HCT116 (cell line): Measurements from ENCODE around the gene EPHB2. TPM values are rescaled to one million over a fixed set of nuclear protein-coding genes. Genes with fewer than 3 reads are reported as not detected.

Experiments used
- ATAC-seq: fragments of 200-7000 bp; cut with Tn5 transposase; 2 replicates; pipeline ENCODE4 v1.9.1; 2020; ENCODE audit warnings: mild to moderate bottlenecking, moderate library complexity
- BruUV-seq: library from RNA; stranded (reverse); fragments of 400-500 nt; replicated peaks from 2 replicates; lab custom pipeline; 2021; lab: Mats Ljungman, UMichigan
- CTCF ChIA-PET: fragments of 300-600 bp; sonication (Branson Sonifier 250); formaldehyde crosslinking; loops from one replicate; lab custom pipeline; 2021; ENCODE audit warnings: antibody characterized with exemption; lab: Charles Lee
- POLR2A ChIA-PET: fragments of 300-600, 350-600 bp; sonication (Branson Sonifier 250); formaldehyde crosslinking; loops from one replicate; lab custom pipeline; 2021; ENCODE audit warnings: antibody characterized with exemption; lab: Charles Lee
- RAD21 ChIA-PET, 2 experiments: fragments of 300-600 bp; sonication (Branson Sonifier 250); formaldehyde crosslinking; loops; one replicate each; lab custom pipeline; 2023; ENCODE audit warnings: low total read pairs in 2 of 2; ENCODE audit not compliant: uncharacterized antibody in 2 of 2, unreplicated experiment in 2 of 2, low non-redundant PET in 1 of 2; lab: Charles Lee
- DNase-seq: peaks from one replicate; pipeline ENCODE4 v3.0.0-alpha.2; 2010; ENCODE audit warnings: low read depth, low spot score
- H2AFZ ChIP-seq: fragments of 200-600 bp; shearing (Covaris generic), sonication (generic); 2 replicates; pipeline ENCODE4 v1.6.1; 2017; ENCODE audit warnings: low read depth, mixed run types, mixed read lengths, antibody characterized with exemption, low read length; ENCODE audit not compliant: poor library complexity, severe bottlenecking
- H3K27ac ChIP-seq: 2 replicates; pipeline ENCODE4 v1.5.1; 2012; ENCODE audit warnings: low read depth, low read length
- H3K27me3 ChIP-seq: fragments of 200-600 bp; sonication (generic); 2 replicates; pipeline ENCODE4 v1.6.1; 2016; ENCODE audit warnings: mixed run types, low read length, mixed read lengths; ENCODE audit not compliant: insufficient read depth
- H3K36me3 ChIP-seq, 2 experiments: fragments of 200-500 bp in 1 of 2; fragments of 200-600 bp in 1 of 2; sonication (Bioruptor generic) in 1 of 2; sonication (generic) in 1 of 2; 2 replicates each; pipeline versions ENCODE4 v1.5.1 to v1.6.1; 2014 to 2016; ENCODE audit warnings: low read length in 2 of 2, inconsistent platforms in 1 of 2, mixed read lengths in 1 of 2, mixed run types in 1 of 2; ENCODE audit not compliant: insufficient read depth in 2 of 2, control insufficient read depth in 1 of 2
- H3K4me1 ChIP-seq, 2 experiments: fragments of 200-600 bp in 1 of 2; sonication (generic) in 1 of 2; 2 replicates each; pipeline versions ENCODE4 v1.5.1 to v1.6.1; 2012 to 2017; ENCODE audit warnings: low read length in 2 of 2, inconsistent platforms in 1 of 2, mild to moderate bottlenecking in 1 of 2, mixed read lengths in 1 of 2, mixed run types in 1 of 2, moderate library complexity in 1 of 2; ENCODE audit not compliant: insufficient read depth in 2 of 2, control insufficient read depth in 1 of 2
- H3K4me2 ChIP-seq: fragments of 200-600 bp; sonication (generic); 2 replicates; pipeline ENCODE4 v1.6.1; 2017; ENCODE audit warnings: mixed run types, low read length, mixed read lengths
- H3K4me3 ChIP-seq, 2 experiments: fragments of 200-600 bp in 1 of 2; sonication (generic) in 1 of 2; replicated peaks in 1 of 2; 2 replicates each; pipeline ENCODE4 v1.5.1; 2011 to 2016; ENCODE audit warnings: low read length in 2 of 2, control low read depth in 1 of 2, low read depth in 1 of 2, mild to moderate bottlenecking in 1 of 2, mixed read lengths in 1 of 2, mixed run types in 1 of 2
- H3K79me2 ChIP-seq: fragments of 200-600 bp; sonication (generic); 2 replicates; pipeline ENCODE4 v1.6.1; 2017; ENCODE audit warnings: mild to moderate bottlenecking, mixed run types, low read length, moderate library complexity, mixed read lengths; ENCODE audit not compliant: insufficient read depth
- H3K9ac ChIP-seq: fragments of 200-600 bp; sonication (generic); 2 replicates; pipeline ENCODE4 v1.6.1; 2016; ENCODE audit warnings: low read length, mixed read lengths
- H3K9me2 ChIP-seq: fragments of 200-600 bp; sonication (generic), shearing (Covaris generic); 2 replicates; pipeline ENCODE4 v1.6.1; 2017; ENCODE audit warnings: mixed run types, mild to moderate bottlenecking, moderate library complexity; ENCODE audit not compliant: insufficient read depth
- H3K9me3 ChIP-seq, 2 experiments: fragments of 200-500 bp in 1 of 2; fragments of 200-600 bp in 1 of 2; sonication (Bioruptor generic) in 1 of 2; sonication (generic) in 1 of 2; 2 replicates each; pipeline ENCODE4 v1.6.1; 2014 to 2017; ENCODE audit warnings: low read length in 2 of 2, mixed read lengths in 2 of 2, inconsistent platforms in 1 of 2, low read depth in 1 of 2, mild to moderate bottlenecking in 1 of 2, mixed run types in 1 of 2, moderate library complexity in 1 of 2; ENCODE audit not compliant: control insufficient read depth in 1 of 2, insufficient read depth in 1 of 2
- H4K20me1 ChIP-seq: fragments of 200-600 bp; sonication (generic), shearing (Covaris generic); 2 replicates; pipeline ENCODE4 v1.6.1; 2017; ENCODE audit warnings: mixed run types, mild to moderate bottlenecking, moderate library complexity; ENCODE audit not compliant: insufficient read depth
- FOSL1 ChIP-seq: IDR thresholded peaks from 2 replicates; pipeline ENCODE4 v1.6.1; 2012; ENCODE audit warnings: low read depth
- POLR2AphosphoS5 ChIP-seq: IDR thresholded peaks from 2 replicates; pipeline ENCODE4 v1.6.1; 2011; ENCODE audit warnings: mild to moderate bottlenecking, low read depth, low read length, moderate library complexity
- SIN3A ChIP-seq: IDR thresholded peaks from 2 replicates; pipeline ENCODE4 v1.6.1; 2012; ENCODE audit warnings: low read depth
- YY1 ChIP-seq: IDR thresholded peaks from 2 replicates; pipeline ENCODE4 v1.6.1; 2011; ENCODE audit warnings: low read length, low read depth, moderate library complexity, mild to moderate bottlenecking; ENCODE audit not compliant: insufficient replicate concordance; ENCODE audit errors: extremely low read depth
- ZFX ChIP-seq: fragments of 450-650 bp; IDR thresholded peaks from 2 replicates; pipeline ENCODE4 v1.6.1; 2017
- intact Hi-C: fragments of 100-400 bp; cut with micrococcal nuclease; formaldehyde crosslinking; loops from 2 replicates; pipeline ENCODE4 v1.10.0; 2022
- total RNA-seq: library from RNA; stranded (reverse); gene quantifications from one replicate; pipeline ENCODE4 v1.2.1, GENCODE V29; 2021; ENCODE audit not compliant: unreplicated experiment
- TF ChIP-seq, protein P1 (sequence below): IDR thresholded peaks from 2 replicates; pipeline ENCODE4 v1.6.1; 2012; ENCODE audit warnings: low read depth
- TF ChIP-seq, protein P2 (sequence below), 3 experiments: fragments of 200-600 bp in 1 of 3; sonication (generic) in 1 of 3; IDR thresholded peaks in 2 of 3; conservative IDR thresholded peaks in 1 of 3; 2 replicates each; pipeline ENCODE4 v1.5.1; 2012 to 2017; ENCODE audit warnings: low read depth in 2 of 3, low read length in 2 of 3, antibody characterized with exemption in 1 of 3, borderline replicate concordance in 1 of 3, control low read depth in 1 of 3, mild to moderate bottlenecking in 1 of 3, mixed read lengths in 1 of 3, mixed run types in 1 of 3, moderate library complexity in 1 of 3; ENCODE audit not compliant: insufficient read depth in 1 of 3

The EPHB2 gene
- total RNA-seq, 1 experiment from 2014 or later = 19.5 TPM

DNA sequence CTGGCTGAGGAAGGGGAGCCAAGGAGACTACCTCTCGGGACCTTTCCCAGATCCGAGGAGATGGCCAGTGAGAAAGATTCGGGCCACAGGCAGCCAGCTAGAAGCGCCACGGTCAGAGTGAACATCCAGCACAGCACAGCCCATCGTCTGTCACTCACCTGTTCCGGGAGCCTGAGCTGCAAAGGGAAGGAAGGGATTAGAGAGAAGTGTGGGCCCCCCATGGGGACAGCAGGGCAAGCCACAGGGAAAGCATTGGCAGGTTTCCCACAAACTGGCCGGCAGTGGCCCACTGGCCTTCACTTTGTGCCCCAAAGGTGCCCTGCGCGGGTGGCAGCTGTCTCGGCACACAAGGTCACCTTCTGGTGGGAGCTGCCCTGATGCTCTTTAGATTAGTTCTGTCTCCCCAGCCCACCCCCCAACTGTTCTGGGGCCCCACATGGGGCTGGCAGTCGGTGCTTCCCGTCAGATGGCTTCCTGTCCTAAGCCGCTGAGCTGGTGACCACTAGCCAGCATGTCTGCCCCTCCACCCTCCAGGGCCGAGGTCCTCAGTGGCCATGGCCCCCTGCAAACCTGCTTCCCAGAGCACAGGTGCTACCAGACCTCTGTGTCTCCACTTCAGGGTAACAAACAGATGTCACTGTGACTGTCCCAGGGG is 205.3 kb downstream of the EPHB2 start:
- Histone ChIP-seq H4K20me1 (no peaks in the 10 kb centered on the region), H3K27me3 (no peaks in the 10 kb centered on the region), H3K36me3 (no peaks in the 10 kb centered on the region), H3K4me3 (no peak overlapping the region), H3K9ac (no peak overlapping the region), H3K9me2 (no peaks in the 10 kb centered on the region), H3K4me1 (no peaks in the 10 kb centered on the region), H3K4me2 (no peak overlapping the region), H3K9me3 (no peaks in the 10 kb centered on the region), H2AFZ (no peak overlapping the region), H3K79me2 (no peaks in the 10 kb centered on the region), H3K27ac (no peak overlapping the region)
- RAD21 ChIA-PET = no interaction called here
- intact Hi-C loops = no loop called here
- DNase-seq (no peak), ATAC-seq (no peak)
- CTCF ChIA-PET = interaction anchor here (1.3 kb wide), 1 partner anchor 211 kb away, joined by 4 read pairs; no protein-coding TSS in a partner anchor
- TF ChIP-seq FOSL1 (no peak), SIN3A (no peak), ZFX (no peak), POLR2AphosphoS5 (no peak), YY1 (no peak)
- TF ChIP-seq, protein P1, sequence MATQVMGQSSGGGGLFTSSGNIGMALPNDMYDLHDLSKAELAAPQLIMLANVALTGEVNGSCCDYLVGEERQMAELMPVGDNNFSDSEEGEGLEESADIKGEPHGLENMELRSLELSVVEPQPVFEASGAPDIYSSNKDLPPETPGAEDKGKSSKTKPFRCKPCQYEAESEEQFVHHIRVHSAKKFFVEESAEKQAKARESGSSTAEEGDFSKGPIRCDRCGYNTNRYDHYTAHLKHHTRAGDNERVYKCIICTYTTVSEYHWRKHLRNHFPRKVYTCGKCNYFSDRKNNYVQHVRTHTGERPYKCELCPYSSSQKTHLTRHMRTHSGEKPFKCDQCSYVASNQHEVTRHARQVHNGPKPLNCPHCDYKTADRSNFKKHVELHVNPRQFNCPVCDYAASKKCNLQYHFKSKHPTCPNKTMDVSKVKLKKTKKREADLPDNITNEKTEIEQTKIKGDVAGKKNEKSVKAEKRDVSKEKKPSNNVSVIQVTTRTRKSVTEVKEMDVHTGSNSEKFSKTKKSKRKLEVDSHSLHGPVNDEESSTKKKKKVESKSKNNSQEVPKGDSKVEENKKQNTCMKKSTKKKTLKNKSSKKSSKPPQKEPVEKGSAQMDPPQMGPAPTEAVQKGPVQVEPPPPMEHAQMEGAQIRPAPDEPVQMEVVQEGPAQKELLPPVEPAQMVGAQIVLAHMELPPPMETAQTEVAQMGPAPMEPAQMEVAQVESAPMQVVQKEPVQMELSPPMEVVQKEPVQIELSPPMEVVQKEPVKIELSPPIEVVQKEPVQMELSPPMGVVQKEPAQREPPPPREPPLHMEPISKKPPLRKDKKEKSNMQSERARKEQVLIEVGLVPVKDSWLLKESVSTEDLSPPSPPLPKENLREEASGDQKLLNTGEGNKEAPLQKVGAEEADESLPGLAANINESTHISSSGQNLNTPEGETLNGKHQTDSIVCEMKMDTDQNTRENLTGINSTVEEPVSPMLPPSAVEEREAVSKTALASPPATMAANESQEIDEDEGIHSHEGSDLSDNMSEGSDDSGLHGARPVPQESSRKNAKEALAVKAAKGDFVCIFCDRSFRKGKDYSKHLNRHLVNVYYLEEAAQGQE = no peak
- TF ChIP-seq, protein P2, sequence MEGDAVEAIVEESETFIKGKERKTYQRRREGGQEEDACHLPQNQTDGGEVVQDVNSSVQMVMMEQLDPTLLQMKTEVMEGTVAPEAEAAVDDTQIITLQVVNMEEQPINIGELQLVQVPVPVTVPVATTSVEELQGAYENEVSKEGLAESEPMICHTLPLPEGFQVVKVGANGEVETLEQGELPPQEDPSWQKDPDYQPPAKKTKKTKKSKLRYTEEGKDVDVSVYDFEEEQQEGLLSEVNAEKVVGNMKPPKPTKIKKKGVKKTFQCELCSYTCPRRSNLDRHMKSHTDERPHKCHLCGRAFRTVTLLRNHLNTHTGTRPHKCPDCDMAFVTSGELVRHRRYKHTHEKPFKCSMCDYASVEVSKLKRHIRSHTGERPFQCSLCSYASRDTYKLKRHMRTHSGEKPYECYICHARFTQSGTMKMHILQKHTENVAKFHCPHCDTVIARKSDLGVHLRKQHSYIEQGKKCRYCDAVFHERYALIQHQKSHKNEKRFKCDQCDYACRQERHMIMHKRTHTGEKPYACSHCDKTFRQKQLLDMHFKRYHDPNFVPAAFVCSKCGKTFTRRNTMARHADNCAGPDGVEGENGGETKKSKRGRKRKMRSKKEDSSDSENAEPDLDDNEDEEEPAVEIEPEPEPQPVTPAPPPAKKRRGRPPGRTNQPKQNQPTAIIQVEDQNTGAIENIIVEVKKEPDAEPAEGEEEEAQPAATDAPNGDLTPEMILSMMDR (IDR thresholded peaks at IDR 0.05 in 2 of 3, conservative IDR thresholded peaks at IDR 0.05 in 1 of 3; ENCODE audit: borderline replicate concordance in 1 of 3, insufficient read depth in 1 of 3, low read depth in 2 of 3, low read length in 2 of 3) = no peak
- BruUV-seq = no TSS peak
- POLR2A ChIA-PET = no interaction called here
